ENCODE data around the gene EIF2AK3. TPM values are rescaled to one million over a fixed set of nuclear protein-coding genes. Genes with fewer than 3 reads are reported as not detected.

EIF2AK3 gene
- polyA plus RNA-seq, 1 donor (not counting 4 experiments of a cell fraction or from before 2014, with no cell fraction given), result 10.9 TPM

DNA sequence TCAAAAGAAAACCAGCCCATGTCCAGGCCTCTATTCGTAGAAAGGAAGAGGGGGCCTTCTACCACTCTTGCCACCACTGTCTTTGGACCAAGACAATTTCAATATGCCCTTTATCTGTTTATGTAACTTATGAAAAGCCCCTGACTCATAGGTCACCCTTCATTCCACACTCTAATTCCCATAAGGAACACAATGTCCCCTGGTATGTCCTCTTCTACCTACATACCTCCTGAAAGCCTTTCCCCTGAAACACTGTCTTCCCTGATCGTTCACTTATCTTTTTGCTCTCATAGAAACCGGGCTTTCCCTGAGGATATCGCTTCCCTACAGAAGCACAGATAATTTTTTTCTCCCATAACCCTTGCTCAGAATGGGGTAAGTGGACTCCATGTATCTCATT lies 13.3 kb downstream of the EIF2AK3 start:
- H3K36me3 ChIP-seq (ENCODE audit: control insufficient read depth in 2 of 2, extremely low read depth in 1 of 2, insufficient read depth in 2 of 2, low read length in 2 of 2), result no peaks in the 10 kb centered on the region
- no peak overlapping the region for H3K4me2 ChIP-seq (ENCODE audit: control insufficient read depth, extremely low read depth, insufficient read depth, low read depth, low read length)
- peaks cover 43% of the 10 kb centered on the region for H3K79me2 ChIP-seq (ENCODE audit: control insufficient read depth, insufficient read depth, low read length)
- H3K4me3 ChIP-seq (ENCODE audit: control insufficient read depth in 2 of 3, extremely low read depth in 1 of 3, insufficient read depth in 2 of 3, low read depth in 1 of 3, low read length in 3 of 3), result no peak overlapping the region
- no peaks in the 10 kb centered on the region for H3K9me3 ChIP-seq (ENCODE audit: control insufficient read depth, low read depth, low read length)
- H4K20me1 ChIP-seq (ENCODE audit: control insufficient read depth, extremely low read depth, insufficient read depth, low read length), result no peaks in the 10 kb centered on the region
- dilution Hi-C loops (cut with MboI; ENCODE audit: extremely low pct_ligation_motif_present, low sequenced_read_pairs), result no loop called here
- no peaks in the 10 kb centered on the region for H3K27me3 ChIP-seq (ENCODE audit: control insufficient read depth, extremely low read depth, insufficient read depth, low read length)
- H3K4me1 ChIP-seq (ENCODE audit: control insufficient read depth, extremely low read depth, insufficient read depth, low read length), result peaks cover 17% of the 10 kb centered on the region
- no peak for DNase-seq (ENCODE audit: low read depth, low spot score)
- H3K9ac ChIP-seq (ENCODE audit: control insufficient read depth, extremely low read depth, insufficient read depth, low read length), result no peak overlapping the region
- no peaks in the 10 kb centered on the region for H3K9me1 ChIP-seq (ENCODE audit: control insufficient read depth, extremely low read depth, insufficient read depth, low read length)
- no peak for FAIRE-seq
- H2AFZ ChIP-seq (ENCODE audit: control insufficient read depth, low read length), result no peak overlapping the region
- TF ChIP-seq, protein P1, sequence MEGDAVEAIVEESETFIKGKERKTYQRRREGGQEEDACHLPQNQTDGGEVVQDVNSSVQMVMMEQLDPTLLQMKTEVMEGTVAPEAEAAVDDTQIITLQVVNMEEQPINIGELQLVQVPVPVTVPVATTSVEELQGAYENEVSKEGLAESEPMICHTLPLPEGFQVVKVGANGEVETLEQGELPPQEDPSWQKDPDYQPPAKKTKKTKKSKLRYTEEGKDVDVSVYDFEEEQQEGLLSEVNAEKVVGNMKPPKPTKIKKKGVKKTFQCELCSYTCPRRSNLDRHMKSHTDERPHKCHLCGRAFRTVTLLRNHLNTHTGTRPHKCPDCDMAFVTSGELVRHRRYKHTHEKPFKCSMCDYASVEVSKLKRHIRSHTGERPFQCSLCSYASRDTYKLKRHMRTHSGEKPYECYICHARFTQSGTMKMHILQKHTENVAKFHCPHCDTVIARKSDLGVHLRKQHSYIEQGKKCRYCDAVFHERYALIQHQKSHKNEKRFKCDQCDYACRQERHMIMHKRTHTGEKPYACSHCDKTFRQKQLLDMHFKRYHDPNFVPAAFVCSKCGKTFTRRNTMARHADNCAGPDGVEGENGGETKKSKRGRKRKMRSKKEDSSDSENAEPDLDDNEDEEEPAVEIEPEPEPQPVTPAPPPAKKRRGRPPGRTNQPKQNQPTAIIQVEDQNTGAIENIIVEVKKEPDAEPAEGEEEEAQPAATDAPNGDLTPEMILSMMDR (optimal IDR thresholded peaks at IDR 0.05 in 1 of 3, IDR thresholded peaks at IDR 0.05 in 1 of 3, conservative IDR thresholded peaks at IDR 0.05 in 1 of 3; ENCODE audit: extremely low read depth in 1 of 3, insufficient read depth in 2 of 3, low read length in 3 of 3), result no peak
- no peak for TF ChIP-seq EZH2 (IDR thresholded peaks at IDR 0.05; ENCODE audit: low read length)
- H3K27ac ChIP-seq (ENCODE audit: control insufficient read depth, insufficient read depth, low read length), result no peak overlapping the region

DNA sequence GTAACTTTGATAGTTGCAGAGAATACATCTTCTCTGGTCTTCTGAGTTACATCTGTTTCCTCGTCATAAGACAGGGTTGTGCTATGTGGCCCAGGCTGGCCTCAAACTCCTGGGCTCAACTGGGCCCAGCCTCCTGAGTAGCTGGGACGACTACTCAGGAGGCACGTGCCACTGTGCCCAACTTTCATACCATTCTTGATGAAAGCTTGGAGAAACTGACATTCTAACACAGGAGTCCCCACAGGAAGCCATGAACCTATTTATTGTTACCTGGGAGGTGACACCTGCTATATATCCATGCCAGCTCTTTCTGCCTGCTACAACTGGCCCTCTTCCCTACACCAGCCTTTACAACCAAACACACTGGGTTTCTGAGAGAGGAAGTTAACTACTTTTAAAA lies 19.1 kb downstream of the EIF2AK3 start:
- dilution Hi-C loops (cut with MboI; ENCODE audit: extremely low pct_ligation_motif_present, low sequenced_read_pairs), result no loop called here
- H4K20me1 ChIP-seq (ENCODE audit: control insufficient read depth, extremely low read depth, insufficient read depth, low read length), result no peaks in the 10 kb centered on the region
- TF ChIP-seq, protein P1 (optimal IDR thresholded peaks at IDR 0.05 in 1 of 3, IDR thresholded peaks at IDR 0.05 in 1 of 3, conservative IDR thresholded peaks at IDR 0.05 in 1 of 3; ENCODE audit: extremely low read depth in 1 of 3, insufficient read depth in 2 of 3, low read length in 3 of 3), result no peak
- TF ChIP-seq EZH2 (IDR thresholded peaks at IDR 0.05; ENCODE audit: low read length), result no peak
- H3K79me2 ChIP-seq (ENCODE audit: control insufficient read depth, insufficient read depth, low read length), result peaks cover 19% of the 10 kb centered on the region
- H3K27ac ChIP-seq (ENCODE audit: control insufficient read depth, insufficient read depth, low read length), result peak overlapping the region; percentile 86
- DNase-seq (ENCODE audit: low read depth, low spot score) (no peak), FAIRE-seq (no peak)
- H3K4me1 ChIP-seq (ENCODE audit: control insufficient read depth, extremely low read depth, insufficient read depth, low read length), result peaks cover 30% of the 10 kb centered on the region
- no peak overlapping the region for H3K9ac ChIP-seq (ENCODE audit: control insufficient read depth, extremely low read depth, insufficient read depth, low read length)
- no peak overlapping the region for H3K4me3 ChIP-seq (ENCODE audit: control insufficient read depth in 2 of 3, extremely low read depth in 1 of 3, insufficient read depth in 2 of 3, low read depth in 1 of 3, low read length in 3 of 3)
- no peaks in the 10 kb centered on the region for H3K9me3 ChIP-seq (ENCODE audit: control insufficient read depth, low read depth, low read length)
- no peaks in the 10 kb centered on the region for H3K36me3 ChIP-seq (ENCODE audit: control insufficient read depth in 2 of 2, extremely low read depth in 1 of 2, insufficient read depth in 2 of 2, low read length in 2 of 2)
- no peaks in the 10 kb centered on the region for H3K27me3 ChIP-seq (ENCODE audit: control insufficient read depth, extremely low read depth, insufficient read depth, low read length)
- no peak overlapping the region for H3K4me2 ChIP-seq (ENCODE audit: control insufficient read depth, extremely low read depth, insufficient read depth, low read depth, low read length)
- no peaks in the 10 kb centered on the region for H3K9me1 ChIP-seq (ENCODE audit: control insufficient read depth, extremely low read depth, insufficient read depth, low read length)
- H2AFZ ChIP-seq (ENCODE audit: control insufficient read depth, low read length), result no peak overlapping the region
